Measurements from ENCODE around the gene CEP70.

CEP70 gene

GRCh38 chr3:138479438-138479863 lies 114.6 kb downstream of the CEP70 start:
- no peaks in the 10 kb centered on the region for H3K27me3 ChIP-seq (ENCODE audit: insufficient read depth, low read length)
- H3K9ac ChIP-seq (ENCODE audit: low read depth, low read length), result no peak overlapping the region
- no peaks in the 10 kb centered on the region for H3K4me1 ChIP-seq (ENCODE audit: insufficient read depth, low read length)
- H3K27ac ChIP-seq (ENCODE audit: low read length), result no peak overlapping the region
- H3K4me3 ChIP-seq (ENCODE audit: low read length), result no peak overlapping the region
- no peaks in the 10 kb centered on the region for H3K9me3 ChIP-seq (ENCODE audit: insufficient read depth, low read depth, low read length)
- no peaks in the 10 kb centered on the region for H3K36me3 ChIP-seq (ENCODE audit: insufficient read depth, low read depth, low read length)

- Histone ChIP-seq H3K9ac (ENCODE audit: low read depth, low read length) (no peak overlapping the region), H3K4me3 (ENCODE audit: low read length) (no peak overlapping the region), H3K27ac (ENCODE audit: low read length) (no peak overlapping the region), H3K4me1 (ENCODE audit: insufficient read depth, low read length) (no peaks in the 10 kb centered on the region), H3K36me3 (ENCODE audit: insufficient read depth, low read depth, low read length) (no peaks in the 10 kb centered on the region), H3K9me3 (ENCODE audit: insufficient read depth, low read depth, low read length) (no peaks in the 10 kb centered on the region), H3K27me3 (ENCODE audit: insufficient read depth, low read length) (no peaks in the 10 kb centered on the region)
These were observed 116.3 kb downstream of the CEP70 start for GRCh38 chr3:138477801-138478200.

GRCh38 chr3:138477120-138477519 lies 116.9 kb downstream of the CEP70 start:
- Histone ChIP-seq H3K9me3 (ENCODE audit: insufficient read depth, low read depth, low read length) (no peaks in the 10 kb centered on the region), H3K27me3 (ENCODE audit: insufficient read depth, low read length) (no peaks in the 10 kb centered on the region), H3K27ac (ENCODE audit: low read length) (no peak overlapping the region), H3K4me1 (ENCODE audit: insufficient read depth, low read length) (no peaks in the 10 kb centered on the region), H3K9ac (ENCODE audit: low read depth, low read length) (no peak overlapping the region), H3K4me3 (ENCODE audit: low read length) (no peak overlapping the region), H3K36me3 (ENCODE audit: insufficient read depth, low read depth, low read length) (no peaks in the 10 kb centered on the region)

- no peaks in the 10 kb centered on the region for H3K4me1 ChIP-seq (ENCODE audit: insufficient read depth, low read length)
- no peaks in the 10 kb centered on the region for H3K9me3 ChIP-seq (ENCODE audit: insufficient read depth, low read depth, low read length)
- no peak overlapping the region for H3K9ac ChIP-seq (ENCODE audit: low read depth, low read length)
- no peaks in the 10 kb centered on the region for H3K27me3 ChIP-seq (ENCODE audit: insufficient read depth, low read length)
- H3K36me3 ChIP-seq (ENCODE audit: insufficient read depth, low read depth, low read length), result no peaks in the 10 kb centered on the region
- no peak overlapping the region for H3K27ac ChIP-seq (ENCODE audit: low read length)
- H3K4me3 ChIP-seq (ENCODE audit: low read length), result no peak overlapping the region
These were observed 117.5 kb downstream of the CEP70 start for GRCh38 chr3:138476526-138476925.

- Histone ChIP-seq H3K9me3 (ENCODE audit: insufficient read depth, low read depth, low read length) (no peaks in the 10 kb centered on the region), H3K9ac (ENCODE audit: low read depth, low read length) (no peak overlapping the region), H3K4me3 (ENCODE audit: low read length) (no peak overlapping the region), H3K27ac (ENCODE audit: low read length) (no peak overlapping the region), H3K4me1 (ENCODE audit: insufficient read depth, low read length) (no peaks in the 10 kb centered on the region), H3K36me3 (ENCODE audit: insufficient read depth, low read depth, low read length) (no peaks in the 10 kb centered on the region), H3K27me3 (ENCODE audit: insufficient read depth, low read length) (no peaks in the 10 kb centered on the region)
These were observed 119.9 kb downstream of the CEP70 start for GRCh38 chr3:138474163-138474562.

GRCh38 chr3:138473391-138473790 lies 120.7 kb downstream of the CEP70 start:
- no peaks in the 10 kb centered on the region for H3K4me1 ChIP-seq (ENCODE audit: insufficient read depth, low read length)
- H3K36me3 ChIP-seq (ENCODE audit: insufficient read depth, low read depth, low read length), result peaks cover 4% of the 10 kb centered on the region; the same call in 1 of the 2 replicates
- H3K4me3 ChIP-seq (ENCODE audit: low read length), result no peak overlapping the region
- no peak overlapping the region for H3K27ac ChIP-seq (ENCODE audit: low read length)
- H3K9me3 ChIP-seq (ENCODE audit: insufficient read depth, low read depth, low read length), result no peaks in the 10 kb centered on the region
- H3K27me3 ChIP-seq (ENCODE audit: insufficient read depth, low read length), result no peaks in the 10 kb centered on the region
- no peak overlapping the region for H3K9ac ChIP-seq (ENCODE audit: low read depth, low read length)

- H3K4me3 ChIP-seq (ENCODE audit: low read length), result no peak overlapping the region
- no peak overlapping the region for H3K27ac ChIP-seq (ENCODE audit: low read length)
- no peaks in the 10 kb centered on the region for H3K4me1 ChIP-seq (ENCODE audit: insufficient read depth, low read length)
- H3K27me3 ChIP-seq (ENCODE audit: insufficient read depth, low read length), result no peaks in the 10 kb centered on the region
- no peaks in the 10 kb centered on the region for H3K9me3 ChIP-seq (ENCODE audit: insufficient read depth, low read depth, low read length)
- no peak overlapping the region for H3K9ac ChIP-seq (ENCODE audit: low read depth, low read length)
- H3K36me3 ChIP-seq (ENCODE audit: insufficient read depth, low read depth, low read length), result peaks cover 10% of the 10 kb centered on the region
These were observed 121.8 kb downstream of the CEP70 start for GRCh38 chr3:138472141-138472825.

- Histone ChIP-seq H3K36me3 (ENCODE audit: insufficient read depth, low read depth, low read length) (peaks cover 10% of the 10 kb centered on the region), H3K9ac (ENCODE audit: low read depth, low read length) (no peak overlapping the region), H3K4me1 (ENCODE audit: insufficient read depth, low read length) (no peaks in the 10 kb centered on the region), H3K27me3 (ENCODE audit: insufficient read depth, low read length) (no peaks in the 10 kb centered on the region), H3K27ac (ENCODE audit: low read length) (no peak overlapping the region), H3K9me3 (ENCODE audit: insufficient read depth, low read depth, low read length) (no peaks in the 10 kb centered on the region), H3K4me3 (ENCODE audit: low read length) (no peak overlapping the region)
These were observed 122.6 kb downstream of the CEP70 start for GRCh38 chr3:138471481-138471880.

- no peaks in the 10 kb centered on the region for H3K4me1 ChIP-seq (ENCODE audit: insufficient read depth, low read length)
- no peaks in the 10 kb centered on the region for H3K27me3 ChIP-seq (ENCODE audit: insufficient read depth, low read length)
- H3K27ac ChIP-seq (ENCODE audit: low read length), result no peak overlapping the region
- no peak overlapping the region for H3K9ac ChIP-seq (ENCODE audit: low read depth, low read length)
- peaks cover 10% of the 10 kb centered on the region for H3K36me3 ChIP-seq (ENCODE audit: insufficient read depth, low read depth, low read length)
- no peaks in the 10 kb centered on the region for H3K9me3 ChIP-seq (ENCODE audit: insufficient read depth, low read depth, low read length)
- no peak overlapping the region for H3K4me3 ChIP-seq (ENCODE audit: low read length)
These were observed 123.4 kb downstream of the CEP70 start for GRCh38 chr3:138470687-138471086.

- Histone ChIP-seq H3K9ac (ENCODE audit: low read depth, low read length) (no peak overlapping the region), H3K27me3 (ENCODE audit: insufficient read depth, low read length) (no peaks in the 10 kb centered on the region), H3K27ac (ENCODE audit: low read length) (no peak overlapping the region), H3K4me1 (ENCODE audit: insufficient read depth, low read length) (no peaks in the 10 kb centered on the region), H3K36me3 (ENCODE audit: insufficient read depth, low read depth, low read length) (peaks cover 10% of the 10 kb centered on the region), H3K9me3 (ENCODE audit: insufficient read depth, low read depth, low read length) (no peaks in the 10 kb centered on the region), H3K4me3 (ENCODE audit: low read length) (no peak overlapping the region)
These were observed 124.2 kb downstream of the CEP70 start for GRCh38 chr3:138469874-138470273.

- Histone ChIP-seq H3K9me3 (ENCODE audit: insufficient read depth, low read depth, low read length) (no peaks in the 10 kb centered on the region), H3K27ac (ENCODE audit: low read length) (no peak overlapping the region), H3K36me3 (ENCODE audit: insufficient read depth, low read depth, low read length) (peaks cover 10% of the 10 kb centered on the region), H3K4me3 (ENCODE audit: low read length) (no peak overlapping the region), H3K27me3 (ENCODE audit: insufficient read depth, low read length) (no peaks in the 10 kb centered on the region), H3K9ac (ENCODE audit: low read depth, low read length) (no peak overlapping the region), H3K4me1 (ENCODE audit: insufficient read depth, low read length) (no peaks in the 10 kb centered on the region)
These were observed 125.2 kb downstream of the CEP70 start for GRCh38 chr3:138468886-138469285.

GRCh38 chr3:138468451-138468850 lies 125.6 kb downstream of the CEP70 start:
- peaks cover 10% of the 10 kb centered on the region for H3K36me3 ChIP-seq (ENCODE audit: insufficient read depth, low read depth, low read length)
- no peaks in the 10 kb centered on the region for H3K27me3 ChIP-seq (ENCODE audit: insufficient read depth, low read length)
- no peak overlapping the region for H3K4me3 ChIP-seq (ENCODE audit: low read length)
- no peaks in the 10 kb centered on the region for H3K9me3 ChIP-seq (ENCODE audit: insufficient read depth, low read depth, low read length)
- H3K27ac ChIP-seq (ENCODE audit: low read length), result no peak overlapping the region
- H3K4me1 ChIP-seq (ENCODE audit: insufficient read depth, low read length), result no peaks in the 10 kb centered on the region
- H3K9ac ChIP-seq (ENCODE audit: low read depth, low read length), result no peak overlapping the region
